ENCODE data around the gene ALOX15. TPM values are rescaled to one million over a fixed set of nuclear protein-coding genes. Genes with fewer than 3 reads are reported as not detected.

The ALOX15 gene
- total and polyA plus RNA-seq, 9 donors = 0.07 to 1.4 (median 0.29) TPM

GRCh38 chr17:4588898-4589625 is 52.4 kb downstream of the ALOX15 start:
- WGBS (ENCODE audit: insufficient coverage) = 70% methylated on average over 12 of the region's 22 CpGs

GRCh38 chr17:4588391-4588790 is 53.1 kb downstream of the ALOX15 start:
- DNase-seq = no peak
- WGBS (ENCODE audit: insufficient coverage) = 48% methylated on average over 3 of the region's 11 CpGs
- H3K4me1 ChIP-seq (ENCODE audit: control insufficient read depth, insufficient read depth, low read length) = peaks cover 63% of the 10 kb centered on the region
- no peaks in the 10 kb centered on the region for H3K36me3 ChIP-seq (ENCODE audit: control insufficient read depth, insufficient read depth, low read length)
- H3K9me3 ChIP-seq (replicated peaks; ENCODE audit: control insufficient read depth, low read depth, low read length) = no peaks in the 10 kb centered on the region
- H3K27ac ChIP-seq (ENCODE audit: low read length) = no peak overlapping the region
- H3K4me3 ChIP-seq (ENCODE audit: low read length) = no peak overlapping the region
- H3K27me3 ChIP-seq (ENCODE audit: control insufficient read depth, insufficient read depth, low read length) = peaks cover 26% of the 10 kb centered on the region

More at GRCh38 chr17:4588898-4589625, 52.4 kb downstream of the ALOX15 start:
- Histone ChIP-seq H3K36me3 (ENCODE audit: control insufficient read depth, insufficient read depth, low read length) (no peaks in the 10 kb centered on the region), H3K9me3 (replicated peaks; ENCODE audit: control insufficient read depth, low read depth, low read length) (no peaks in the 10 kb centered on the region), H3K4me1 (ENCODE audit: control insufficient read depth, insufficient read depth, low read length) (peaks cover 56% of the 10 kb centered on the region), H3K4me3 (ENCODE audit: low read length) (no peak overlapping the region), H3K27ac (ENCODE audit: low read length) (no peak overlapping the region), H3K27me3 (ENCODE audit: control insufficient read depth, insufficient read depth, low read length) (peaks cover 20% of the 10 kb centered on the region)
- no peak for DNase-seq

- no peak for DNase-seq
- Histone ChIP-seq H3K27me3 (ENCODE audit: control insufficient read depth, insufficient read depth, low read length) (peaks cover 32% of the 10 kb centered on the region), H3K4me1 (ENCODE audit: control insufficient read depth, insufficient read depth, low read length) (peaks cover 65% of the 10 kb centered on the region), H3K4me3 (ENCODE audit: low read length) (no peak overlapping the region), H3K36me3 (ENCODE audit: control insufficient read depth, insufficient read depth, low read length) (no peaks in the 10 kb centered on the region), H3K9me3 (replicated peaks; ENCODE audit: control insufficient read depth, low read depth, low read length) (no peaks in the 10 kb centered on the region), H3K27ac (ENCODE audit: low read length) (peak overlapping the region; percentile 91)
- WGBS (ENCODE audit: insufficient coverage) = 43% methylated on average over 3 of the region's 9 CpGs
These were observed 53.7 kb downstream of the ALOX15 start for GRCh38 chr17:4587803-4588202.

GRCh38 chr17:4587195-4587594 is 54.3 kb downstream of the ALOX15 start:
- H3K4me3 ChIP-seq (ENCODE audit: low read length) = no peak overlapping the region
- peak overlapping the region; percentile 91 for H3K27ac ChIP-seq (ENCODE audit: low read length)
- H3K36me3 ChIP-seq (ENCODE audit: control insufficient read depth, insufficient read depth, low read length) = no peaks in the 10 kb centered on the region
- DNase-seq = no peak
- 90% methylated on average over 6 of the region's 7 CpGs for WGBS (ENCODE audit: insufficient coverage)
- no peaks in the 10 kb centered on the region for H3K9me3 ChIP-seq (replicated peaks; ENCODE audit: control insufficient read depth, low read depth, low read length)
- peaks cover 38% of the 10 kb centered on the region for H3K27me3 ChIP-seq (ENCODE audit: control insufficient read depth, insufficient read depth, low read length)
- peaks cover 64% of the 10 kb centered on the region for H3K4me1 ChIP-seq (ENCODE audit: control insufficient read depth, insufficient read depth, low read length)

GRCh38 chr17:4586043-4586442 is 55.4 kb downstream of the ALOX15 start:
- Histone ChIP-seq H3K4me3 (ENCODE audit: low read length) (peak overlapping the region; percentile 49), H3K27ac (ENCODE audit: low read length) (peak overlapping the region; percentile 91), H3K27me3 (ENCODE audit: control insufficient read depth, insufficient read depth, low read length) (peaks cover 42% of the 10 kb centered on the region), H3K9me3 (replicated peaks; ENCODE audit: control insufficient read depth, low read depth, low read length) (no peaks in the 10 kb centered on the region), H3K4me1 (ENCODE audit: control insufficient read depth, insufficient read depth, low read length) (peaks cover 57% of the 10 kb centered on the region), H3K36me3 (ENCODE audit: control insufficient read depth, insufficient read depth, low read length) (no peaks in the 10 kb centered on the region)
- WGBS (ENCODE audit: insufficient coverage) = 79% methylated on average over 6 of the region's 9 CpGs
- DNase-seq = no peak

- peaks cover 40% of the 10 kb centered on the region for H3K27me3 ChIP-seq (ENCODE audit: control insufficient read depth, insufficient read depth, low read length)
- no peaks in the 10 kb centered on the region for H3K36me3 ChIP-seq (ENCODE audit: control insufficient read depth, insufficient read depth, low read length)
- no peak for DNase-seq
- H3K4me3 ChIP-seq (ENCODE audit: low read length) = peak overlapping the region; percentile 49
- H3K27ac ChIP-seq (ENCODE audit: low read length) = peak overlapping the region; percentile 91
- no peaks in the 10 kb centered on the region for H3K9me3 ChIP-seq (replicated peaks; ENCODE audit: control insufficient read depth, low read depth, low read length)
- peaks cover 53% of the 10 kb centered on the region for H3K4me1 ChIP-seq (ENCODE audit: control insufficient read depth, insufficient read depth, low read length)
- 66% methylated on average over 7 of the region's 7 CpGs for WGBS (ENCODE audit: insufficient coverage)
These were observed 55.9 kb downstream of the ALOX15 start for GRCh38 chr17:4585638-4585994.

- no peaks in the 10 kb centered on the region for H3K36me3 ChIP-seq (ENCODE audit: control insufficient read depth, insufficient read depth, low read length)
- H3K27me3 ChIP-seq (ENCODE audit: control insufficient read depth, insufficient read depth, low read length) = peaks cover 38% of the 10 kb centered on the region
- H3K4me3 ChIP-seq (ENCODE audit: low read length) = peak overlapping the region; percentile 49
- 8% methylated on average over 47 of the region's 57 CpGs for WGBS (ENCODE audit: insufficient coverage)
- DNase-seq = no peak
- peaks cover 48% of the 10 kb centered on the region for H3K4me1 ChIP-seq (ENCODE audit: control insufficient read depth, insufficient read depth, low read length)
- no peaks in the 10 kb centered on the region for H3K9me3 ChIP-seq (replicated peaks; ENCODE audit: control insufficient read depth, low read depth, low read length)
- H3K27ac ChIP-seq (ENCODE audit: low read length) = peak overlapping the region; percentile 91
These were observed 56.4 kb downstream of the ALOX15 start for GRCh38 chr17:4584917-4585637.

GRCh38 chr17:4584101-4584916 is 57.2 kb downstream of the ALOX15 start, which contains the start of gene SMTNL2:
SMTNL2 (plus strand) TSS chr17:4584529; CDS start chr17:4584606, 77 bp downstream.
- Histone ChIP-seq H3K27me3 (ENCODE audit: control insufficient read depth, insufficient read depth, low read length) (peaks cover 38% of the 10 kb centered on the region), H3K36me3 (ENCODE audit: control insufficient read depth, insufficient read depth, low read length) (no peaks in the 10 kb centered on the region)

GRCh38 chr17:4583782-4584100 is 57.7 kb downstream of the ALOX15 start:
- H3K27ac ChIP-seq (ENCODE audit: low read length) = peak overlapping the region; percentile 89
- H3K4me1 ChIP-seq (ENCODE audit: control insufficient read depth, insufficient read depth, low read length) = peaks cover 45% of the 10 kb centered on the region
- peak overlapping the region; percentile 56 for H3K4me3 ChIP-seq (ENCODE audit: low read length)
- no peaks in the 10 kb centered on the region for H3K36me3 ChIP-seq (ENCODE audit: control insufficient read depth, insufficient read depth, low read length)
- WGBS (ENCODE audit: insufficient coverage) = 39% methylated on average over 5 of the region's 12 CpGs
- DNase-seq = peak; percentile 69
- peaks cover 38% of the 10 kb centered on the region for H3K27me3 ChIP-seq (ENCODE audit: control insufficient read depth, insufficient read depth, low read length)
- no peaks in the 10 kb centered on the region for H3K9me3 ChIP-seq (replicated peaks; ENCODE audit: control insufficient read depth, low read depth, low read length)

More at GRCh38 chr17:4584101-4584916, 57.2 kb downstream of the ALOX15 start, which contains the start of gene SMTNL2:
- H3K4me3 ChIP-seq (ENCODE audit: low read length) = peak within 1 kb of the TSS; percentile 56
- DNase-seq = peak; percentile 76
- no peaks in the 10 kb centered on the region for H3K9me3 ChIP-seq (replicated peaks; ENCODE audit: control insufficient read depth, low read depth, low read length)
- peaks cover 47% of the 10 kb centered on the region for H3K4me1 ChIP-seq (ENCODE audit: control insufficient read depth, insufficient read depth, low read length)
- WGBS (ENCODE audit: insufficient coverage) = under 1% methylated on average over 83 of the region's 100 CpGs
- peak within 1 kb of the TSS; percentile 91 for H3K27ac ChIP-seq (ENCODE audit: low read length)

GRCh38 chr17:4583206-4583605 is 58.3 kb downstream of the ALOX15 start:
- no peak overlapping the region for H3K27ac ChIP-seq (ENCODE audit: low read length)
- peaks cover 38% of the 10 kb centered on the region for H3K27me3 ChIP-seq (ENCODE audit: control insufficient read depth, insufficient read depth, low read length)
- no peaks in the 10 kb centered on the region for H3K9me3 ChIP-seq (replicated peaks; ENCODE audit: control insufficient read depth, low read depth, low read length)
- no peaks in the 10 kb centered on the region for H3K36me3 ChIP-seq (ENCODE audit: control insufficient read depth, insufficient read depth, low read length)
- no peak for DNase-seq
- H3K4me1 ChIP-seq (ENCODE audit: control insufficient read depth, insufficient read depth, low read length) = peaks cover 40% of the 10 kb centered on the region
- whole genome bisulfite sequencing (ENCODE audit: insufficient coverage) = 17% methylated on average over 1 of the region's 3 CpGs
- no peak overlapping the region for H3K4me3 ChIP-seq (ENCODE audit: low read length)

All from muscle of leg (tissue), 11 donors.